ENCODE measurements around the gene KLK2. TPM values are rescaled to one million over a fixed set of nuclear protein-coding genes. Genes with fewer than 3 reads are reported as not detected.

KLK2 gene
- total and polyA plus RNA-seq, 4 donors = not detected

DNA sequence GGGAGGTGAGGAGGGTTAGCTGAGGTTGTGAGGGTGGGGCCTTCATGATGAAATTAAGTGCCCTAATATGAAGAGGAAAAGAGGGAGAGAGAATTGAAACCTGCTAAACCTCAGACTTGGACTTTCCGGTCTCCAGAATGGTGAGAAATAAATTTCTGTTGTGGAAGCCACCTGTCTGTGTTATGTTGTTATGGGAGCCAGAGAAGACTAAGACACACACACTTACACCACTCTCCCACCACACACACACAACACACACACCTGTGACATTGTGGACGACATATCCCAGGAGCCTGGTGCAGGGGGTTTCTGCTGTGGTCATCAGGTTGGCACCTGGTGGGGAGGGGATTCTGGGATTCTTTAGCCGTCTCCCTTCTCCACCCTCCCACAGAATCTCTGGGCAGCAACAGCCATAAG lies 24.0 kb downstream of the KLK2 start:
- no peaks in the 10 kb centered on the region for H3K4me1 ChIP-seq (ENCODE audit: control insufficient read depth in 5 of 5, insufficient read depth in 5 of 5, low read length in 5 of 5)
- peaks cover 0 to 2% (median 0%) of the 10 kb centered on the region in 3 donors for H3K27me3 ChIP-seq (ENCODE audit: control insufficient read depth in 3 of 3, insufficient read depth in 3 of 3, low read length in 2 of 3)
- TF ChIP-seq, protein P1, sequence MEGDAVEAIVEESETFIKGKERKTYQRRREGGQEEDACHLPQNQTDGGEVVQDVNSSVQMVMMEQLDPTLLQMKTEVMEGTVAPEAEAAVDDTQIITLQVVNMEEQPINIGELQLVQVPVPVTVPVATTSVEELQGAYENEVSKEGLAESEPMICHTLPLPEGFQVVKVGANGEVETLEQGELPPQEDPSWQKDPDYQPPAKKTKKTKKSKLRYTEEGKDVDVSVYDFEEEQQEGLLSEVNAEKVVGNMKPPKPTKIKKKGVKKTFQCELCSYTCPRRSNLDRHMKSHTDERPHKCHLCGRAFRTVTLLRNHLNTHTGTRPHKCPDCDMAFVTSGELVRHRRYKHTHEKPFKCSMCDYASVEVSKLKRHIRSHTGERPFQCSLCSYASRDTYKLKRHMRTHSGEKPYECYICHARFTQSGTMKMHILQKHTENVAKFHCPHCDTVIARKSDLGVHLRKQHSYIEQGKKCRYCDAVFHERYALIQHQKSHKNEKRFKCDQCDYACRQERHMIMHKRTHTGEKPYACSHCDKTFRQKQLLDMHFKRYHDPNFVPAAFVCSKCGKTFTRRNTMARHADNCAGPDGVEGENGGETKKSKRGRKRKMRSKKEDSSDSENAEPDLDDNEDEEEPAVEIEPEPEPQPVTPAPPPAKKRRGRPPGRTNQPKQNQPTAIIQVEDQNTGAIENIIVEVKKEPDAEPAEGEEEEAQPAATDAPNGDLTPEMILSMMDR (IDR thresholded peaks at IDR 0.05; ENCODE audit: control extremely low read depth, extremely low read depth) = no peak
- 72 to 79% methylated on average over 3 of the region's 3 CpGs for WGBS, 2 donors
- H3K36me3 ChIP-seq (ENCODE audit: control insufficient read depth in 4 of 4, insufficient read depth in 4 of 4, low read length in 4 of 4) = no peaks in the 10 kb centered on the region
- no peak for DNase-seq
- H3K9me3 ChIP-seq (ENCODE audit: control insufficient read depth in 4 of 4, insufficient read depth in 3 of 4, low read length in 3 of 4) = no peaks in the 10 kb centered on the region
- no peak overlapping the region for H3K4me3 ChIP-seq
- no peak overlapping the region for H3K27ac ChIP-seq (ENCODE audit: low read depth in 1 of 2, low read length in 1 of 2)
- ATAC-seq (ENCODE audit: insufficient read depth, low FRiP score) = no peak
- no peak overlapping the region for H3K9ac ChIP-seq (ENCODE audit: insufficient read depth in 1 of 2, low read length in 2 of 2)

DNA sequence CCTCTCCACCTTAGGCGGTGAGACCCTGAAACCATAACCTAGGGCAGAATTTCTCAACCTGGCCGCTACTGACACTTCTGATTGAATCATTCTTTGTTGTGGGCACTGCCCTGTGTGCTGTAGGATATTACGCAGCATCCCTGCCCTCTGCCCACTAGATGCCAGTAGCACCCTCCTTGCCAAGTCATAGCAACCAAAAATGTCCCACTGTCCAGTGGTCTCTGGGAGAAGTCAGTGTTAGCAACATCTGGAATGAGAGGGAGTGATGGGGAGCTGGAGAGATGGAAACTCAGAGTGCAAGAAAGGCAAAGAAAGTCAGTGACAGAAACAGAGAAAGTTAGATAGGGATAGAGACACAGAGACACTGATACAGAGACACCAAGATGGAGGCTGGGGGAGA lies 24.4 kb downstream of the KLK2 start:
- Histone ChIP-seq H3K9me3 (ENCODE audit: control insufficient read depth in 4 of 4, insufficient read depth in 3 of 4, low read length in 3 of 4) (no peaks in the 10 kb centered on the region), H3K4me1 (ENCODE audit: control insufficient read depth in 5 of 5, insufficient read depth in 5 of 5, low read length in 5 of 5) (no peaks in the 10 kb centered on the region), H3K9ac (ENCODE audit: insufficient read depth in 1 of 2, low read length in 2 of 2) (no peak overlapping the region), H3K27ac (ENCODE audit: low read depth in 1 of 2, low read length in 1 of 2) (no peak overlapping the region), H3K27me3 (ENCODE audit: control insufficient read depth in 3 of 3, insufficient read depth in 3 of 3, low read length in 2 of 3) (peaks cover 0 to 2% (median 0%) of the 10 kb centered on the region in 3 donors), H3K4me3 (no peak overlapping the region), H3K36me3 (ENCODE audit: control insufficient read depth in 4 of 4, insufficient read depth in 4 of 4, low read length in 4 of 4) (no peaks in the 10 kb centered on the region)
- TF ChIP-seq, protein P1 (IDR thresholded peaks at IDR 0.05; ENCODE audit: control extremely low read depth, extremely low read depth) = no peak
- ATAC-seq (ENCODE audit: insufficient read depth, low FRiP score) (no peak), DNase-seq (no peak)
- 74 to 88% methylated on average over 3 of the region's 3 CpGs for WGBS, 2 donors

- Histone ChIP-seq H3K27me3 (ENCODE audit: control insufficient read depth in 3 of 3, insufficient read depth in 3 of 3, low read length in 2 of 3) (peaks cover 0 to 2% (median 0%) of the 10 kb centered on the region in 3 donors), H3K27ac (ENCODE audit: low read depth in 1 of 2, low read length in 1 of 2) (no peak overlapping the region), H3K9me3 (ENCODE audit: control insufficient read depth in 4 of 4, insufficient read depth in 3 of 4, low read length in 3 of 4) (no peaks in the 10 kb centered on the region), H3K4me3 (no peak overlapping the region), H3K36me3 (ENCODE audit: control insufficient read depth in 4 of 4, insufficient read depth in 4 of 4, low read length in 4 of 4) (no peaks in the 10 kb centered on the region), H3K9ac (ENCODE audit: insufficient read depth in 1 of 2, low read length in 2 of 2) (no peak overlapping the region), H3K4me1 (ENCODE audit: control insufficient read depth in 5 of 5, insufficient read depth in 5 of 5, low read length in 5 of 5) (no peaks in the 10 kb centered on the region)
- DNase-seq (no peak), ATAC-seq (ENCODE audit: insufficient read depth, low FRiP score) (no peak)
- WGBS, 2 donors = 78 to 84% methylated on average over 4 of the region's 4 CpGs
- TF ChIP-seq, protein P1 (IDR thresholded peaks at IDR 0.05; ENCODE audit: control extremely low read depth, extremely low read depth) = no peak
These were observed 24.8 kb downstream of the KLK2 start for GRCh38 chr19:50898018-50898417.

- 83 to 93% methylated on average over 3 of the region's 3 CpGs for WGBS, 2 donors
- ATAC-seq (ENCODE audit: insufficient read depth, low FRiP score) (no peak), DNase-seq (no peak)
- Histone ChIP-seq H3K9ac (ENCODE audit: insufficient read depth in 1 of 2, low read length in 2 of 2) (no peak overlapping the region), H3K27ac (ENCODE audit: low read depth in 1 of 2, low read length in 1 of 2) (no peak overlapping the region), H3K4me3 (no peak overlapping the region), H3K9me3 (ENCODE audit: control insufficient read depth in 4 of 4, insufficient read depth in 3 of 4, low read length in 3 of 4) (no peaks in the 10 kb centered on the region), H3K36me3 (ENCODE audit: control insufficient read depth in 4 of 4, insufficient read depth in 4 of 4, low read length in 4 of 4) (no peaks in the 10 kb centered on the region), H3K27me3 (ENCODE audit: control insufficient read depth in 3 of 3, insufficient read depth in 3 of 3, low read length in 2 of 3) (peaks cover 0 to 2% (median 0%) of the 10 kb centered on the region in 3 donors), H3K4me1 (ENCODE audit: control insufficient read depth in 5 of 5, insufficient read depth in 5 of 5, low read length in 5 of 5) (no peaks in the 10 kb centered on the region)
- TF ChIP-seq, protein P1 (IDR thresholded peaks at IDR 0.05; ENCODE audit: control extremely low read depth, extremely low read depth) = no peak
These were observed 26.3 kb downstream of the KLK2 start for GRCh38 chr19:50899569-50899968.
